Loucy (cell line): ENCODE data around the gene CHN2.

ENCODE experiments used
- CTCF ChIP-seq: fragments of 200-600 bp; sonication (generic); conservative IDR thresholded peaks from 2 replicates; pipeline ENCODE4 v1.5.1; 2014; ENCODE audit warnings: mild to moderate bottlenecking, antibody characterized with exemption, low read length
- EZH2phosphoT487 ChIP-seq: fragments of 200-600 bp; IDR thresholded peaks from 2 replicates; pipeline ENCODE4 v1.6.1; 2018; ENCODE audit warnings: antibody characterized with exemption, mild to moderate bottlenecking, moderate library complexity, borderline replicate concordance

DNA sequence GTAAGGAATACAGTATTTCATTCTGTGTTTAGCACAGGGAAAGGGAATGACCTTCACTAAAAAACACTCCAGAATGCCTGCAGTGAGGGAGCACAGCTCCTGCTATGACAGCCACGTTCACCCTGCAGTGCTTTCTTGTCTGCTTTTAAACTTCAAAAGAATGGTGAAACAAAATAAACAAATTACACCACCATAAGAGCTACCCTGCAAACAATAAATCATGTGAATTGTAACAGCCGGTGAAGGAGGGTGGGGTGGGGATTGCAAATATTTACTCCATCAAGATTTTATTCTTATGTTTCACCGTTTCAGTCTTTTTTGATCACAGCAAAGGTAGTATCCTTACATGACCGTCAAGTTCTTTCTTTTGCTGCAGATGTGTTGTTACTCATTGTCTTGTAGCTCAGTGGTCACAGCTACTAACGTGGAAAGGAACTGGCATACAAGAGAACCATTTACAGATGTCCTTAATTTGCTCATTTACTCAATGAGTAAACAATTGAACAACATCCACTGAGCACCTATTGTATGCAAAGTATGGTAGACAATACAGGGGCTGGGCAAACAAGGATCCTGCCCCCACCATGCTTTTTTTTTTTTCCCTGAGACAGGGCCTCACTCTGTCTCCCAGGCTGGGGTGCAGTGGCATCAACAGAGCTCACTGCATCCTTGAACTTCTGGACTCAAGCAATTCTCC lies 4.1 kb upstream of the CHN2 start:
- TF ChIP-seq CTCF, result no peak
- no peak for TF ChIP-seq EZH2phosphoT487
